NCI-H446 treated with DMSO at 0.1 percent for 48 hours (cell line): ENCODE measurements around the gene LEF1.

Source experiments
- DNase-seq: peaks from one replicate; lab custom pipeline; 2025; lab: John Stamatoyannopoulos, UW

The LEF1 gene

DNA sequence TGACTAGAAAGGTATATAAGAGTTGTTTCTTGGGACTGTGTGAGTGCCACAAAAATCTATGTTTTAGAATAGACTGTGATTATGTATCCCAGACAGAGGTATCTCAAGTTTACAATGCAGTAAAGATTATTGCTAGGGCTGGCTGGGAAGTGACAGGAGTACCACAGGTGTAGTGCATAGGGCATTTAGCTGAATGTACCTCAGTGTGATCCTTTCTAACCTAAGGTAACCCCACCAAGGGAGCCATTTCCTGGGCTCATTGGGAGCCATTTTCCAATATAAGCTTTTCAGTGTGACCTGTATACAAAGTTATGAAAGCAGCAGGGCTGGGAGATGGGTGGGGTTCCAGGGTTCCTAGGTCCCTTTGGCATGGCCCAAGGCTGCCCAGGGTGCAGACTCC is 6.1 kb upstream of the LEF1 start:
- no peak for DNase-seq

DNA sequence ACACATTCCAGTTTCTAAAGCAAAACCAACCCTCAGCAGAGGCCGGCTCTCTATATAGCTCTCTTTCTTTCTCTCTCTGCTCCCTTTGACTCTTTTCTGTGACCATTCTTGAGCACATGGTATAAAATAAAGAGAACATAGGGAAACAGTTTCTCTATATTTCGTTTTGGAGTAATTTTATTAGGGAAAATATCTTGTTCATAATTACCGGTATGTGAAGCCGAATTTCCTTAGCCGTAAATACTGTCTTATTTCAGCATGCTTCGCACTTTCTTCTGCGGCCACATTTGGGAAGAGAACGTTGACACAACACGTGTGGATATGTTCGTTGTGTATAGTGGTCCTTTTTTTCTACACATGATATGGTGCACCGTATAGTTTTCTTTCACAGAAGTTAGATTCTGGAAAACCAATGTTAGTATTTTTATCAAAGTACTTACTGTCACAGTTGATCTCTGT is 4.9 kb upstream of the LEF1 start:
- no peak for DNase-seq

DNA sequence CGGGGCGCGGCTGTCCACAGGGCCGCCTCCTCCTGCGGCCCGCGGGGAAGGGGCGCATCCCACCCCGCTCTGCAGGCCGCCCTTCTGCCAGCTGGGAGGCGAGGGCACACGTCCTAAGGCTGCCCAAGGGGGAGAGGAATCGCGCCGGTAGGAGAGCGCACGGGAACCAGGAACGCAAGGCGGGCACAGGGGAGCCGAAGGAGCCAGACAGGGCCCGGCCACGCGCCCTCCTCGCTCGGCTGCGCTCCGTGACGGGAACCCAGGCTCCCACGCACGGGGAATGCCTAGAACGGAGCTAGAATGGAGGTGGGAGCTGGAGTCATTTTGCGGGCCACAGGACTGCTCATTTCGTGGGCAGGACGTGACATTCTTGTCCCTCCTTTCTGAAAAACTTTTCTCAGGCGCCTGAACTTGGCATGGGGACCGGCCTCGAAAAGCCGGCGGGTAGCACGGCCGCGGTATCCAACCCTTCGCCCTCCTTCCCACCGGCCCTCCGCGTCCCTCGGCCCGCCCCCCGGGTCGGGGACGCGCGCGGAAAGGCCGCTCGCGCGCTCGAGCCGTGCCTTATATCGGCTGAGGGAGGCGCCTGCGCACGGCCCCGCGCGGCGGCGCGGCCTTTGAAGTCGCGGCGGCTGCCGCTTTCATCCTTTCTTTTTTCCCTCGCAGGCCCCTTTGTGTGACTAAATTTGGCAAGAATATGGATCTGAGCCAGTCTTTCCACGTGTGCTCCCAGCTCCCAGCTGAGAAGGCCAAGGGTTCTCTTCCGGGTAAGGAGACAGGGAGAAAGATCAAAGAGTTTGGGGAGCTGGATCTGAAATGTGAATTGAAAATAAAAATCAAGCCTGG is 4.2 kb upstream of the LEF1 start:
- no peak for DNase-seq

DNA sequence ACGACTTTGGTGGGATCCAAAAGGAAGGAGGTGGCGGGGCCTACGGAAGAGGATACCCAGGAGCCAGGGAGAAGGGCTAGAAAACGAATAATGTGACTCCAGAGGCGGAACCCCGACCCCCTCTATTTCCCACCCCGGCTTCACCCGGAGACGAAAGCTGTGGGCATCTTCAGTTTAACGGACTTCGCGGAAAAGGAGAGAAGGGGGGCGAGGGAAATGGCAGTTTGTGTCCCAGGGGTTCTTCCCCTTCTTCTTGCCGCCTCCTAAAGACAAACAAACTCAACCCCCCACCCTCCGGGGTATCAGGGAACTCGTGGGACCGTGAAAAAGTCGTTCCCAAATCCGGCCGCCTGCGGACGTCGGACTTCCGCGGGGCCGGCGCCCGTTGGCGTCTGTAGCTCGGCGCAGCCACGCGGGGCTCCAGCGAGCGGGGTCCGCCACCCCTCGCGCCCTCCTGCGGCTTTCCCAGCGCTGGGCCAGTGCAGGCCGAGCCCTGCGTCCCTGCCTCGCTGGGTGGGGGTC is 3.6 kb upstream of the LEF1 start:
- no peak for DNase-seq

DNA sequence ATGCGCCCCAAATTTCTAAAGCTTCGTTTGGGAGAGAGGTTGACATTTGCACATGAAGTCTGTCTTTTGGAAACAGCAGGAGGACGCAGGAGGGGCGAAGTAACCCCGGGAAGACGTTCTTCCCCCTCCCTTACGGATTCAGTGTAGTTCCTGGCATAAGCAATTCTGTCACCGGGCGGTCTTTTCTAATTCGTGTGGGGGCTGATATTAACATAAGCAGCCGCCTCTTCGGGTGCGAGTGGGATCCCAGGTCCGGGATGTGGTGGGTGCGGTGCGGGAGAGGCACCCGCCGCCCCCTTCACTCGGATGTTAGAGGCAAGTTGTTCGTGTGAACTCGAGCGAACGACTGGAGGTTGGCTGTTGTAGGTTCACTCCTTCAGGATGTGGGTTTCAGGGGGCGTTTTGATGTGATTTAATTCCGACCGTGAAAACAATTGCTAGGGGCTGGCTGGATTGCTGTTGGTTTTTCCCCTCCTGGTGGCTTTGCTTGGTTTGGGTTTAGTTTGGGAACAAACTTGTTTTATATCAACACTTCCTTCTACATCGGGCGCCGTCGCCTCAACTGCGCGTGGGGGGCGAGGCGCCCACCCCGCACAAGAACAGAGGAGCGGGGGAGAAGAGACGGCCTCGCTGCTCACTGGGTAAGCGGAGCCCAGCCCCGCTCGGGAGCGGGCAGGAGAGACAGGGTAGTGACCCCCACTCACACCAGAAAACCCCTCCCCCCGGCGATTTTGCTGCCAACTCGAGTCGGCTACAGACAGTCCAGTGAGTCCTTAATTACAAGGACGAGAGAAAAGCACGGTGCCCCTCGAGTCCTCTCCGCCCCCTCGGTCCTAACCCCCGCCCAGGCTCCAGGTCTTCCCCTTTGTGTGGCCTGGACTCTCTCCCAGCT is 2.9 kb upstream of the LEF1 start:
- no peak for DNase-seq

DNA sequence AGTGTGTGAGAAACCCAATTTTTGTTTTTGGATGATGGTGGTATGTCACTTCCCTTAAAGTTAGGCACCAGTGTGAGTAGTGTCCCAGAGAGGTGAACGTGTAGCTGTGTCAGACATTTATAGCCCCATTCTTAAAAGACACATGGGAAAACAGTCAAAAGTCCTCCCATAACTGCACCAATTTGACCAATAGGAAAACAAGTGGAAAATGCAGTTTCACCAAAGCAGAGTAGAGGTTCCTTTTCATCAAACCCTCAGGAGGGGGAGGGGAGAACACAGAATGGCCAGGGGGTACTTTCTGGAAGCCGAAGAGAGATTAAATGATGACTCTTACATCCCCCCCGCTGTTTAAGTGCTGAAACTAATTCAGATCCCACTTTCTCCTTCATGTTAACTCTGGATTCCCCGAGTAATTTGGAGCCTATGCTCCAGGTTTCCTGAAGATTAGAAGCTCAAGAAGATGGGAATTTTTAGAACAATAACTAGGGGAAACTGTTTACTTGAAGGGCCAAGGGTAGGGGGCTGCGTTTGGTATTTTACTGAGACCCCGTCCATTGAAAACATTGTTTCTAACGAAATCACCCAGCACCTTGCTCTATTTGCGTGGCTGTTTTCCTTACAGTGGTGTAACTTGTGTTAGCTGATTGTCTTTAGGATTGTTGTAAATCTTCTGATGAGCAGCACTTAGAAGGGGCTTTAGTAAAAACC is 2.1 kb upstream of the LEF1 start:
- DNase-seq, result no peak

DNA sequence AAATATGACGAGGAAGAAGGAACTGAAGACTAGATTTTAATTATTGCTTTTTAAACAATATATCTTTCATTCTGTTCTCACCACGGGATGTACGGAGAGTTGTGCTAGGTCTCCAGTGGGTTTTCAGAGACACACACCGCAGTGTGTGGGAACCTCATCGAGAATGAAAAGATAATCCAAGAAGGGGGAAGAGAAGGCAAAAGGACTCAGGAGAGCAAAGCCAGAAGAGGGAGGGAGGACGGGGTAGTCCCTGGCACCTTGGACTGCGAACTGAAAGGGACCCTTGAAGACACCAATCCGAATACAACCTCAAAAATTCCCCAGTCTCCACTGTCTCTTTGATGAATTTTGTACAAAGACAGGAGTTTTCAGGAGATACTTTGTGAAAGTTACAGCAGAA is 932 bp upstream of the LEF1 start:
- no peak for DNase-seq

DNA sequence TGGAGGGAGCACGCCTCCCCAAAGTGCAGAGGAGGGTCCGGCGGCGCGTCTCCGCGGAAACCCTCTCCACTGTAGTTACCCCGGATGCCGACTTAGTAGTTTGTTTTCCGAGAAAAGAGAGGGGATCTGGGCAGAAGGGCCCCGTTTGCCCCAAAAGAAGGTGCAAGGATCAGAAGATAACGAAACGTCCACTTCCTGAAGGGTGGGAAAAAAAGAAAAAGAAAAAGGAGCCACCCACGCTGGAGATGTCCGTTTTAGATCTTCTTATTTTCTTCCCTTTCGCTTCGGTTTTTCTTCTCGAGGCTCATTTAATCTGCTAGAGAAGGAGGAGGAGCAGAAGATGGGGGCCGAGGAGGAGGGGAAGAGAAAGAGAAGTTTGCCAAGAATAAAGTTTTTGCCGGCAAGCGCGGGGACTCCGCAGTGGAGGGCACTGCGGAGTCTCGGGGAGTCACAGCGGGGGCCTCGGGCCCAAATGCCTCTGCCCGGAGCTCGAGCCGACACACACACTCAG is 517 bp downstream of the LEF1 start:
- DNase-seq, result no peak

DNA sequence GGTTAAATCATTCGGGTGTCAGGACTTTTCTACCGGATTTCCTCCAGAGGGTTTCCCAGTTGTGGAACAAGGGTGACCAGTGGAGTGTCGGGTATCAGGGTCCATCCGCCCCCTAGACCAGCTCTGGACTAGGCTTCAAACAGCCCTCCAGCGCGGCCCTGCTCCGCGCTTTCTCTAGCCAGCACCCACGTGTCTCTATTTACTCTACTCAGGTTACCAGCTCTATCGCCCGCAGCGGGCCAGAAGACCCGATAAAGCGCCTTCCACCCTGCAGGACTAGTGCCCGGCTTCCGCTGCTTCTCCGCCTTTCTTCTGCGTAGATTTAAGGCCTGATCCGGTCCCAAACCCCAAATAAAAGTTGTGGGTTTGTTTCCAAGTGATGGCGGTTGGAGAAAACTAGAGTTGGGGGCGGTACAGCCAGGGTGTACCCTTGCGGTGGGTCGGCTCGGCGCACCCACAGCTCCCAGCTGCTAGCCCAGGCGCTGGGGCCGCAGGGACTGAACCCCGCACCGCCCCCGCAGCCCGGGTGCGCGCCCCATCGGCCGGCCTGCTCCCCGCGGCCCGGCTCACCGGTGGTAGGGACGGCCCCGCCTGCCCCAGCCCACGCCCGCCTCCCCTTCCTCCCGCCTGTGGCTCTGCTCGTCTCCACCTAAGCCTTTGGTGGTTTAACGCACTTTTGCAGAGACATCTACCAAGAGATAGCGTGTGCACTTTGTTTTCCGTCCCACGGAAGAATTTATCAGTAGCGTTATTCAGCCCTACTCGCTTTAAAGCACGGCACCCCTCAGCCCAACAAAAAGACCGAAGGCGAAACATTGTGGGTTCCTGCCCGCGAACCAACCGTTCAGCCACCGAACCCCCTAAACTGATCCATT is 2.1 kb downstream of the LEF1 start:
- DNase-seq, result no peak

DNA sequence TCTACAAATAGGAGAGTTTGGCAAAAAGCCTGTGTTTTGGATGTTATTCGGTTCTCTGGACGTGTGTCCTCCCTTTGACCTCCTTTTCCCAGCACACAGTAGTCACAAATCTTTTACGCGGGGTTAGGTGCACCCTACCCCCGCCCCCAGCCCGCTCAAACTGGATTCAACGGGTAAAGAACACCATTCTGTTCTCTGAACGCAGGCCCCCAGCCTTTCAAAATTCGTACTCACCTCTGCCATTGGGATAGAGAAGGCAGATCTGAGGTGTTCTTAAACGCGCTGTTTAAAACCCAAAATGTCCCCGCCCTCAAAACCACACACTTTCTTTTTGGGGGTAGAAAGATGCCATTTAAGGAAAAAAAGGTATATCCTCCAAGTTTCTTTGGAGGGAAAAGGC is 2.7 kb downstream of the LEF1 start:
- no peak for DNase-seq

DNA sequence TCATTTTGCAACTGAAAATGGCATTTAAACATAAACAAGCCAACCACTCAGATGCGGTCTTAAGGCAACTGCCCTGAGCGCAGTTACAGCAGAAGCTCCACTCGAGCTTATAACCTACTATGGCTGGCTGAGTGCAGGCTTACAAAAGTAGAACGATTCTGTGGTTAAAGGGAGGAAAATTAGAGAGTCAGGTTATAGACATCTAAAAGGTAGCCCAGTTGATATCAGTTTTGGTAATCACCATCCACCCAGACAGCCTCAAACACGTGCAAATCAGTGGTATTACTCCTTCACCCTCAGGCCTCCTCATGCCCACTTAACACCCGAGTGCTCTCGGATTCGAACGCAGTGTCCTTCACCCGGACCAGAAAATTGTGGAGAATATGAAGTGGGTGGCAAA is 3.1 kb downstream of the LEF1 start:
- DNase-seq, result no peak

DNA sequence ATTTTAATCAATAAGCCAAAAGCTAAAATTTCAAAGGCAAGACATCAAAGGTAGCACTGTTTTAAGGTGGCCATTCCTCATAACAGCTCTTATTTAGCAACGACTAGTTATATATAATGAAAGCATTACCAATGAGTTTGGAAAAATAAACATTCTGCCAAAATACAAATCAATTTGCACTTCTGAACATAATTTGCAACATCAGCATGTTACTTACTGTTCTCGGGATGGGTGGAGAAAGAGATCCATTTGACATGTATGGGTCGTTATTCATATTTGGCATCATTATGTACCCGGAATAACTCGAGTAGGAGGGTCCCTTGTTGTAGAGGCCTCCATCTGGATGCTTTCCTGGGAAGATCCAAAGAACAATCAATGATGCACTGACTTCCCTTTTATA is 5.4 kb downstream of the LEF1 start:
- no peak for DNase-seq

DNA sequence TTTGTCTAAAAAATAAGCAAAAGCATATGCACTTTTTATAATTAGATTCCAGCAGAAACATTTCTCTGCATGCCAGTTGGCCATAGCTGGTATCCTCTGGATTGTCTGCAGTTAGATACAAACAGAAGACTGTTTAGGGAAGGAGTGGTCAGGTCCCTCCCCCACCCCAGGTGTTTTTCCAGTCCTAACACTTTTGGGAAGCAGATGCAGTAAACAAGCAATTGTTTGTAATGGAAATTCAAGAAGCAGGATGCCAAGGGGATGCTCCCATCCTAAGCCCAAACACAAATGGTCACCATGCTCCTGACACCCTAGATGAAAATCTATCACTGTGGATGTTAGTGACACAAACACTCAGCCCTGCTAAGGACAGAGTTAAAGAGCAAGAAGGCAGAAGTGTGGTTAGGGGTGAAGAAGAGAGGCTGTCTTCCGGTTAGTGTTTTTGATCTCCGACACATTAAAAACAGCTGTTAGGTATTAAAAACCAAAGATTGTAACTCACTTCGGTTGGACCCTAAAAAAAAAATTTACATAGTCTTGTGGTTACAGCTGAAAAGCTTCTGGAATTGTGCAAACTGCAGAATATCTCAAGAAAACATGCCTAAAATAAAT is 7.9 kb downstream of the LEF1 start:
- no peak for DNase-seq

DNA sequence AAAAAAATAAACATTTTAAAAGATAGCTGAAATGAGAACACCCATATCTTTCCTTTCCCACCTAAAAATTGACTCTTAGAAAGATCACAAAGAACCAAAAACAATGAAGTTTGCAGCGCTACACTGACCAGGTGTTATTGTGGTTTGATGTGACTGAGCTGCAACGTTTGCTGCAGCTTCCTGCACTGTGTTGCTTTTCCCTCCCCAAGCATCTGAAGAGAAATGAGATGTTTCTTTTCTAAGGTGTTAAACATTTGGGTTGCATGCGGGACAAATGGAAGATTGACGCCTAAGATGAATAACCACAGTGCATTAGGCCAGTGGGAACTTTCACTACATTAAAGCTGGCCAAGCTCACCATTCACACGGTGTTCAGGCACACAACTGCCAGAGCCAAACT is 8.9 kb downstream of the LEF1 start:
- DNase-seq, result no peak

DNA sequence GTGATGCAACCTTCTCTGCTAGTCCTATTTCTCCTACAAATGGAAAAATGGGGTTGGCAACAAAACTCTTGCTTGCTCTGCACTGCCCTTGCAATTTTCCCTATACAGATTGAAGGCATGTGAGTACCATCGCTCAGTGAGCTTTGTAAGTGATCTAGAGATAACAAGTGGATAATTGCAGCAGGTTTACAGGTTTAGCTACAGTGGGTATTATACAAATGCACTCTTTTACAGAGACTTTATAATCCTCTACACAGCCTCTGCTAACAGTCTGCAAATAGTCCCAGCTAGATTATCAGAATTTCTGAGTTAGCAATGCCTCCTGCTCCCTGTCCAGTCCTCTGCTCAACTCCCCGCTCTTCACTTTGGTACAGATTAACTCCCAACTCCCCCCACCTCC is 11.1 kb downstream of the LEF1 start:
- no peak for DNase-seq

DNA sequence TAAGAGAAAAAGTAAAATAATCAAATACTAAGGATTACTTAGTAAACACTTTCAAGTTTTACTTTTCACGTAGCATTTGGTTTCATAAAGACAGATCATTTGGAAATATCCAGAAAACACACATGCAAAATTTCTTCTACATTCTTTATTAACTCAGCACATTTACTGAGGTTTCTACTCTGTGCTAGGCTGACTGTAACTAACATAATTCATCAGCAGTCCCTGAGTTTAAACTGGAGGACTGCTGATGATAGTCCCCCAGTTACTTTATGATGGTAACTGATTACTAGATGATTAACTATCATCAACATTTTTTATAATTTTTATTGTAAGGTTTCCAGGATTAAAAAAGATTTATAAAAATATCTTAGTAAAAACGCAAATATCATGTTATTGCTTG is 12.3 kb downstream of the LEF1 start:
- DNase-seq, result no peak

DNA sequence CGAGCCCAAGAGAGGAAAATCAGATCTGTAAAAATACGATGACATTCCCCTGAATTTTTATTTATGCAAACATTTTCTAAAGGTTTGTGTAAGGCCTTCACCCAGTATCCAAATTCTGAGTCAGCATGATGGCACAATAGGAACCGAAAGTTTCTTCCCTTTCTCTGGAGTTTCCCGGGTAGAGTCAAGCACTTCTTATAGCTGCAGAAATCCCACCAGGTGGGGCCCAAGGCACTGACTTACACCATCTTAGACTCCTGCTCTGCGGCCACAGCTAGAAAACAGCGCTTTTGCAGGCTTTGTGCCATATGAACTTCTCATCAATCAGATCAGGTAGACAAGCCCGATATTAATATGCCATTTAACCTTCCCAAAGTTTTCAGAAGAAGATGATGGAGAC is 13.4 kb downstream of the LEF1 start:
- no peak for DNase-seq

DNA sequence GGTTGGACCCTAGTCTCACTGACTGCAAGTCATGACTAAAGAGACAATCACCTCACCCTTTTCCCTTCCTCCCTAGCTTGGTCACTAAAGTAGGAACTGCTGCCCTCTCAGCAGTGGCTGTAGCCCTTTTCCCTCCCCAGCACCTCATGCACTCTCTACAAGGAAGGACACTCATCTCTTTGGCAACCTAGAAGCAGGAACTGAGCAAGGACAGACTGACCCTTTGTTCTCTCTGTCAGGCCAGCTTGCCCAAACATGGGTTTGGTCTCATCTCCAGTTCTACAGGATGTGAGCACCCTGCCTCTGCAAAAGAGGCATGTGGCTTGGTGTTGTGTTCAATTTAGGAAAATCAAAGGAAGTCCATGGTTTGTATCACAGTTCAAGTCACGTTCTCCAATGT is 15.8 kb downstream of the LEF1 start:
- no peak for DNase-seq

DNA sequence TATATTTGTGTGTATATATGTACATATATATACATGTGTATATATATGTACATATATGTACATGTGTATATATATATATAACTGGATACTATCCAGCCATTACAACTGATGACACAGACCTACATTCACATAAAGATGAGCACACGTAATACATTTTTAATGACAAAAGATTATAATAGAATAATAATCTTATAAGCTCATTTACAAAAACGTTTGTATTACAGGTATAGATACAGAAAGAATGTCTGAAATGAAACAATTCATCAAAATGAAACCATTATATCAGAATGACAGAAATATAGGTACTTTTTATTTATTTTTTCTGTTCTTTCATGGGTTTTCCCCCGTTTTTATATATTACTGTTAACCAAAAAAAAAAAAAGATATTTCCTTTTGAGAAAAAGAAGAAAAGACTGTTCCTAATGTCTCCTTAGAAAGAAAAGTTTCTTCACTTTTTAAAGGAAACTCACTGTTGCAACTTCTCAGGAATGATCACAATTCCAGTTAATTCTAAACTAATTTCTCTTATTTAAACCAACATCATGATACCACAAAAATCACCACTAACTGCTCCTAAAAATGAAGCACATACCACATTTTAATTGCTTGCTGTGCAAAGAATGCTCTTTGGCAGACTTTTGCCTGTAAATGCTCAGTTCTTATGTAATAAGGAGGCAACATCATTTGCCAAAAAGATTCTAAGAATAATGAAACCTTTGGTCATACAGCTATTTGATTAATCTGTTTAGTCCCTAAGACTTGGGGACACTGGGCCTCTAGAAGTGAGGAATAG is 18.9 kb downstream of the LEF1 start:
- DNase-seq, result no peak

DNA sequence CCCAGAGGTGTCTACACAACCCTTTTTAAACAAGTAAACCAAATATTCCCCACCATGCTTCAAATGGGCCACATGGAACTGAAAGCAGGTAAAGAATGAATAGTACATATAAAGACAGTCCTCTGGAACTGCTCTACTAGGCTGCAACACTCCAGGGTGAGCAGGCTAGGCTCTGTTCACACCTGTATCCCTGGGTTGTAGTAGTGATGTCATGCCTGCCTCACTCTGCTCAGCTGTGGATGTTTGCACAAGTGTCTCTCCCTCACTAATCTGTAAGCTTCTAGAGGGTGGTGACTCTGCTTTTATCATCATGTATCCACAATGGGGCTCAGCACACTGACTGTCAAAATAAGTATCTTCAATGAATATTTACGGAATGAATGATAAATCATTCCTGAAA is 20.4 kb downstream of the LEF1 start:
- DNase-seq, result no peak
